Measurements from ENCODE around the gene KIAA0930.
"Not testable (repeated sequence)": the region's sequence is repeated elsewhere in the genome, so short reads cannot be mapped to it uniquely, and the experiment has no call there.

The KIAA0930 gene

DNA sequence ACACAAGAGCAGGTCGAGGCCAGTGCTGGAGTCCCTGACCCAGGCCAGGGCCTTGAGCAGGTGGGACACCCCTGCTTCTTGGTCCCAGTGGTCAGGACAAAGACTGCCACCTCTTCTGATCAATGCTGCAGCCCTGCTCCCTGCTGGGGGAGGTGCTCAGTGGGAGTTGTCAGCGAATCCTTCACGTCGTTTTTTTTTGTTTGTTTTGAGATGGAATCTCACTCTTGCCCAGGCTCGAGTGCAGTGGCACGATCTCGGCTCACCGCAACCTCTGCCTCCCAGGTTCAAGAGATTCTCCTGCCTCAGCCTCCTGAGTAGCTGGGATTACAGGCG is 42.3 kb downstream of the KIAA0930 start:
- no peak for DNase-seq

DNA sequence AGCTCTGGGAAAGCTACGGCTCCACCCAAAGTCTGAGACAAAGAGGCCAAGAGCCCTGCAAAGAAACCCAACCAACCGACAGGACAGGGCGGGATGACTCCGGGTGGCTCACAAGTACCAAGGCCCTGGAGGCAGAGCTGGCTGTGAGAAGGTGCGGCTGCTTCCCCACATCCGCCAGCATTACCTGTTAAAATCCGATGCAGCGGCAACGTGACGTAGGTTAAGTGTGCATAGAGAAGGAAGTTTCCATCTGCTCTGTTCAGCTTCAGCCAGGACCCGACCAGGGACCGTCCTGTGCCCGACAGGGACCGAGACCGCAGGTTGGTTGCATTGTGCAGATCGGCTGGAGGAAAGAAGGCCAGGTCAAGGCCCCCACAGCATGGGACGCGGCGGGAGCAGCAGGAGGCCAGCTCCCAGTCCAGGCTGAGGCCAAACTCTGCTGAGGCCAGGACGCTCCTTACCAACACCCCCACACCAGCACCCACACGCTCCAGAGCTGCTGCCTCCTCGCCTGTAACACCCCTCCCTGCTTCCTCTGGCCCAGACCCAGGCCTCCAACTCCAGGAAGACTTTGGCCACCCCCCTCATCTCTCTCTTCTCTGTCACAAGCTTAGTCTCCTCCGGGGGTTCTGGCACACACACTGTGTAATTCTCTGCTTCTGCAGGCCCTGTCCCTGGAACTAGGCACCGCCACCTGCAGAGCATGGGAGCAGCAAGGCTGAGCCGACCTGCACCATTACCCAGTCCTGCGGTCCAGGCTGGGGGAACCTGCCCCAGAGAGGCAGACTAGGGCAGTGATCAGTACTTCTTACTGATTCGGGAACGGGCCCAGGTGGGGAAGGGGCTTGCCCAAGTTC is 42.9 kb downstream of the KIAA0930 start:
- DNase-seq = no peak

- DNase-seq = no peak
These were observed 43.6 kb downstream of the KIAA0930 start for GRCh38 chr22:45196926-45197605.

DNA sequence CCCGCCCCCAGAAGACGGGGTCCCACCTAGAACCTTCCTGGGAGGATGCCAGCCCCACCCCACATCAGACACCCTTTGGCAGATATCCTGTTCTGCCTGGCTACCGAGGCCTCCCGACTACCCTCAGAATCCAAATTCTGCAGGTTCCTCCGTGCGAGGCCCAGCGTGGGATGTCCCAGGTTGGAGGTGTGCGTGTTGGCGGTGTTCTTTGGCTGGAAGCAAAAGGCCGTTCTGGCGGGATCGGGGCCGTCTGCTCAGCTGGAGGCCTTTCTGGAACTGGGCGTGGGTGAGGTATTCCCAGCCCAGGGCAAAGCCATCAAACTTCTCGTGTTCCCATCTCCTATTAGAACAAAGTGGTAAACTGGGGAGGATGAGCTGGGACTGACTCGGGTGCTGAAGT is 44.4 kb downstream of the KIAA0930 start:
- no peak for DNase-seq

- DNase-seq = no peak
These were observed 45.1 kb downstream of the KIAA0930 start for GRCh38 chr22:45195616-45196015.

DNA sequence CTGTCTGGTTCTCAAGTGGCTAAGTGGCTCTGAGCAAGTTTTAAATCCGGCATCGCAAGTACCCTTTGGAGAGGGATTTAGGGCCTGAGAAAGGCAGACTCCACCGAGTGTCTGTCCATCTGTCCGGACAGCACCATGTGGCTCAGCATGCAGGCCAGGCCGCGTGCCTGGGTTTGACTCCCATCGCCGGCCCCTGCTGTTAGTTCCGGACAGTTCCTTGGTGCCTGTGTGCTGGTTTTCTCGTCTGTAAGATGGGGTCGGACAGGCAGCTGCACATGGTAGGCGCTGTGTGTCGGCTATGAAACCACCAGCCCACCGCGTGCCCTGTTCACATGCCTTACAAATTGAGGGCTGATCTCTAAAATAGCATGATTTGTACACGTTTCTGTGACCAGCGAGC is 46.0 kb downstream of the KIAA0930 start:
- DNase-seq = no peak

GRCh38 chr22:45192701-45193187 is 48.0 kb downstream of the KIAA0930 start:
- DNase-seq = no peak

- not testable (repeated sequence) for DNase-seq
These were observed 48.9 kb downstream of the KIAA0930 start for GRCh38 chr22:45191746-45192145.

- no peak for DNase-seq
These were observed 50.4 kb downstream of the KIAA0930 start for GRCh38 chr22:45190202-45190872.

- DNase-seq = no peak
These were observed 51.9 kb downstream of the KIAA0930 start for GRCh38 chr22:45188779-45189178.

DNA sequence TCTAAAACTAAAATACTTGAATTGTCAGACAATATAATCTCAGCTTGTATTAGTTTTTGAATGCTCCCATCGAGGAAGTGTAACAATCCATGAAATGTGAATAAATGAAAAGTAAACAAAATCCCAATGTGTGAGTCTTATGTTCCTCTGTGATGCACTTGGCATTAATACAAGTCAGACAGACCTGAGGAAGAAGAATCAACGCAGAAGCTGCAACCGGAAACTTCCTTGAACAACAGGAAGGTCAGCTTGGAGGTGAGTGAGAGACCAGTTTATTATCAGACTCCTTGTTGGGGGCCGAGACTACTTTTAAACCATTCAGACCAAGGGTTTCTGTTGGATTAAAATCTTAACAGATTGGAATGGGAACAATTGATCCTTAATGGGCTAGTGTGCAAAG is 52.8 kb downstream of the KIAA0930 start:
- no peak for DNase-seq

DNA sequence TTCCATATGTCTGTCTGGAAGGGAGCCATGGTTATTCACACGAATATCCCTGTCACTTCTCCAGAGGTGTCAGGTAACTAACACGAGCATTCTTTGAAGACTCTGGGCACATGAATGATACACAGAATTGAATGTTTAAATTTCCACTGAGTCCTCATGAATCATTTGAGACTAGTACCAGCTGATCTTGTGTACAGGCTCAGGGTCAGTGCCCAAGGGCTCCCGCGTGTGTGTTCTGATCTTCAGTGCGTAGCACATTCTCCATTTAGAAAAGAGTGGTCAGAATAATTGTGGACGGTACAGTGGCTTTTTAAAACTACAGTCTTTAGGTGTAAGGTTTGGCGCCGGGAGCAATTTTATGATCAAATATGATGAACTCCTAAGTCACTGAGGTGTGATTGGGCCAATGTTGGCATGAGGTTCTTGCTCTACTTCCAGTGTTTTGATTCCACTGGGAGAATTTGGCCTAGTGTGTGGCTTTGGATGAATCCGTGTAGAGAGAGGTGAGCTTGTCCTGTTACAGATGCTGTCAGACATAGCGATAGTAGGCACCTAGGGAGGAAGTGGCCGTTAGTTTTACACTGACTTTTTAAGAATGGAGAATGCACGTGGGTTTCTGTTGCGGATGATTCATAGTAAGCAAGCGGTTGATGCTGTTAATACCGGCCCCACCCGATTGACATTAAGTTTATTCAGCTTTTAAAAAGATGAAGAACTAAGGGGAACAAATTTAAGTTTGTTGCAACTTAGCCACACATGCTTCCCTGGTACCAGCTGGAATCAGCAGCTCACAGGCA is 54.8 kb downstream of the KIAA0930 start:
- DNase-seq = no peak

DNA sequence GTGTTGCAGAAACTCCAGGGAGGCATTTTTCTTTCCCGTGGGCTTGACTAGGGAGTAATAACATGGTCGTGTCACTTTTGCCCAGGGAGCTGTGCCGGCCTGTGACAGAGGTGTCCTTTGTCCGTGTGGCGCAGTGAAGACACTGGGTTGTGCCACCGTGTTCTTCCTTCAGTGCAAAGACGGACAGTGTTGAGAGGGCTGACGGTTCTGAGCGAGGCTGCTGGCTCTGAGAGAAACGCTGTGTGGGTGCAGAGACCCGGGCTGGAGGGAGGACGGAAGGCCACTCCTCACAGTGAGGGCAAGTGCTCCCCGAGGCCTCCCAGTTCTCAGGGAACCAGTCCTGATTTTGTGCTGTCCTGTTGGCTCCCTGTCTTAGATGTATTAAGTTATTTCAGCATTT is 56.7 kb downstream of the KIAA0930 start:
- no peak for DNase-seq

GRCh38 chr22:45181766-45182165 is 58.9 kb downstream of the KIAA0930 start:
- DNase-seq = no peak

DNA sequence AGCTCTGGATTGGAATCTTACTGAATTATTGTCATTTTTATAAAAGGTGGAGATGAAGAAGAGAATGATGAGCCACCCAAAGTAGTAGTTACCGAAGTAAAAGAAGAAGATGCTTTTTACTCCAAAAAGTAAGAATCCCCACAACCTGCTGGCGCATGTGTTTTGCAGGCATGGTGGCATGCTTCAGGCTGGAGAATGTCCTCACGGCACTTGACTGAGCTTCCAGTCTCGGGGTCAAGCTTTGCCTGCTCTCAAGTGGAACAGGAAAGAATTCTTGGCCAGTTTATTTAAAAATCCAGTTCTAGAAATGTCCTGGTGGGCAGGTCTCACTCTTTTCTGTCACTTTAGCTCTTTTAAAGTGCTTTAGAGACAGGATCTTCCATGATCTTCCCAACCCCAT is 59.5 kb downstream of the KIAA0930 start:
- DNase-seq = no peak

- no peak for DNase-seq
These were observed 60.5 kb downstream of the KIAA0930 start for GRCh38 chr22:45180146-45180679.

- DNase-seq = no peak
These were observed 61.2 kb downstream of the KIAA0930 start for GRCh38 chr22:45179276-45180049.

DNA sequence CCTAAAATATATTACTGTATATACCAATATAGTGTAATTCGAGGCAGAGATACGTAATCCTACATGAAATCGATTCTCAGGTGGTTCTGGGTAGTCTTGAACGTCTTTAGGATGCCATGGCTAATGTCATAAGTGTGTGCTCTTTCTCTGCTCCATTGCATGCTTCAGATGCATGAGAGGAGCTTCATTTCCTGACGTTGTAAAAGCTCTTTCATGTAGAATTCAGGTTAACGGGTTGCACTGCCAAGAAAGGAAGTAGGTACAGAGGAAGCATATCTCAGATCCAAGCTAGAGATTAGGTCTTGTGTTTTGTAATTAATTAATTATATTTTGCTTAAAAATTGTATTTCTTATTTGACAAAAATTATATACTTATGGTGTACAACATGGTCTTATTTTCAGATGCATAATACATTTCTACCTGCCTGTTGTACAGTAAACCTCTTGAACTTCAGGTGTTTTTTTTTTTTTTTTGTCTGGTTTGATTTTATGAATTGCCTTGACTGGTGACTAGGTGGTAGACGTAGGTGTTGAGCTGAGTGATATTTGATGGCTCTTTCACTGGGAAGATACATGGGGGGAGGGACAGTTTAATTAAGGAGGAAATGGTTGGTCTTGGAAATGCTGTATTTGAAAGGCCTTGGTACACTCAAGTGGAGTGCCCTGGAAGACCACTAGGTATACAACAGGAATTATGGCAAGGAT is 67.7 kb downstream of the KIAA0930 start:
- DNase-seq = no peak

DNA sequence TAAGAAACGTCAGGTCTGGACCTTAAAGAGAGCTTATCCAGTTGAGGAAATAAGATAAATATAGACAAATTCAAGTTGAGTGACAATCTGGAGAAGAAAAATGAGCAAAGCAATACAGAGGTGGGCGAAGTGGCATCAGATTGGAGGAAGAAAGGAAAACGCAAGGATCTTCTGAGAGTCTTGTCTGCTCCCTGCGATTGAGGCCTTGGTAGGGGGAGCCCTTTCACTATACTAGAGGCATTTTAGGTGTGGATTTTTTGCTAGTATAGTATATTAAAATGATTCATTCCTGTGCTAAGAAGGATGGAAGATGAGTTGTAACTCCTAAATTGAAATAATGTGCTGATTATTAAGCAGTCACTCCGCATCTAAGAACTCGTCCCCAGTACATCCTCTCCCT is 68.9 kb downstream of the KIAA0930 start:
- no peak for DNase-seq

DNA sequence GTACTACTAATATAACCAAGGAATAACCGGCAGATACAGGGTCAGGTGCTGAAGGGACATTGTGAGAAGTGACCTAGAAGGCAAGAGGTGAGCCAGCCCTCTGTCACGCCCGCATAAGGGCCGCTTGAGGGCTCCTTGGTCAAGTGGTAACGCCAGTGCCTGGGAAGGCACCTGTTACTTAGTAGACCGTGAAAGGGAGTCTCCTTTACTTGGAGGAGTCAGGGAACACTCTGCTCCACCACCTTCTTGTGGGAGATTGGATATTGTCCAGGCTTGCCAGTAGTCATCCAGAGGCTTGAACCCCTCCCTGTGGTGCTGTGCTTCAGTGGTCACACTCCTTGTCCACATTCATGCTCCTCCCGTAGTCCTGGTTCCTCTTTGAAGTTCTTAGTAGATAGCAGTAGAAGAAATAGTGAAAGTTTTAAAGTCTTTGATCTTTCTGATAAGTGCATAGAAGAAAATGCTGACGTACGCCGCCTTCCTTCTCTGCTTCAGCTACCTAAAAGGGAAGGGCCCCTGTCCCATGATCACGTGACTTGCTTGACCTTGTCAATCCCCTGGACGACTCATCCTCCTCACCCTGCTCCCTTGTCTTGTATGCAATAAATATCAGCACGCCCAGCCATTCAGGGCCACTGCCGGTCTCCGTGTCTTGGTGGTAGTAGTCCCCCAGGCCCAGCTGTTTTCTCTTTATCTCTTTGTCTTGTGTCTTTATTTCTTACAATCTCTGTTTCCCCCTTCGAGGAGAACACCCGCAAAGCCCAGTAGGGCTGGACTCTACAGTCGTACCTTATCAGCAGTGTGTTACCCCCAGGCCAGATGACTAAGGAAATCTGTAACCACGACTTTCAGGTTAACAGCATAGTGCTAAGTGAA is 70.9 kb downstream of the KIAA0930 start:
- DNase-seq = peak; percentile 57

All from NCI-H226 (cell line).